ENCODE measurements around the gene ZRANB3. TPM values are rescaled to one million over a fixed set of nuclear protein-coding genes. Genes with fewer than 3 reads are reported as not detected.

The ZRANB3 gene
- total and polyA plus RNA-seq, 10 of the 15 experiments (the other 5 are each of a cell fraction or from before 2014, with no cell fraction given), result 5.6 to 11.4 (median 9.9) TPM

GRCh38 chr2:135555311-135555710 lies 24.3 kb upstream of the ZRANB3 start (continued):
- TF ChIP-seq PML (IDR thresholded peaks at IDR 0.05; ENCODE audit: low read length) (no peak), DPF2 (IDR thresholded peaks at IDR 0.05) (no peak), BRCA1 (IDR thresholded peaks at IDR 0.05; ENCODE audit: low read depth, low read length) (no peak)
- TF ChIP-seq, protein P1, sequence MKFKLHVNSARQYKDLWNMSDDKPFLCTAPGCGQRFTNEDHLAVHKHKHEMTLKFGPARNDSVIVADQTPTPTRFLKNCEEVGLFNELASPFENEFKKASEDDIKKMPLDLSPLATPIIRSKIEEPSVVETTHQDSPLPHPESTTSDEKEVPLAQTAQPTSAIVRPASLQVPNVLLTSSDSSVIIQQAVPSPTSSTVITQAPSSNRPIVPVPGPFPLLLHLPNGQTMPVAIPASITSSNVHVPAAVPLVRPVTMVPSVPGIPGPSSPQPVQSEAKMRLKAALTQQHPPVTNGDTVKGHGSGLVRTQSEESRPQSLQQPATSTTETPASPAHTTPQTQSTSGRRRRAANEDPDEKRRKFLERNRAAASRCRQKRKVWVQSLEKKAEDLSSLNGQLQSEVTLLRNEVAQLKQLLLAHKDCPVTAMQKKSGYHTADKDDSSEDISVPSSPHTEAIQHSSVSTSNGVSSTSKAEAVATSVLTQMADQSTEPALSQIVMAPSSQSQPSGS (IDR thresholded peaks at IDR 0.05; ENCODE audit: low read length), result no peak
- TF ChIP-seq, protein P2, sequence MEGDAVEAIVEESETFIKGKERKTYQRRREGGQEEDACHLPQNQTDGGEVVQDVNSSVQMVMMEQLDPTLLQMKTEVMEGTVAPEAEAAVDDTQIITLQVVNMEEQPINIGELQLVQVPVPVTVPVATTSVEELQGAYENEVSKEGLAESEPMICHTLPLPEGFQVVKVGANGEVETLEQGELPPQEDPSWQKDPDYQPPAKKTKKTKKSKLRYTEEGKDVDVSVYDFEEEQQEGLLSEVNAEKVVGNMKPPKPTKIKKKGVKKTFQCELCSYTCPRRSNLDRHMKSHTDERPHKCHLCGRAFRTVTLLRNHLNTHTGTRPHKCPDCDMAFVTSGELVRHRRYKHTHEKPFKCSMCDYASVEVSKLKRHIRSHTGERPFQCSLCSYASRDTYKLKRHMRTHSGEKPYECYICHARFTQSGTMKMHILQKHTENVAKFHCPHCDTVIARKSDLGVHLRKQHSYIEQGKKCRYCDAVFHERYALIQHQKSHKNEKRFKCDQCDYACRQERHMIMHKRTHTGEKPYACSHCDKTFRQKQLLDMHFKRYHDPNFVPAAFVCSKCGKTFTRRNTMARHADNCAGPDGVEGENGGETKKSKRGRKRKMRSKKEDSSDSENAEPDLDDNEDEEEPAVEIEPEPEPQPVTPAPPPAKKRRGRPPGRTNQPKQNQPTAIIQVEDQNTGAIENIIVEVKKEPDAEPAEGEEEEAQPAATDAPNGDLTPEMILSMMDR (IDR thresholded peaks at IDR 0.05 in 2 of 3, conservative IDR thresholded peaks at IDR 0.05 in 1 of 3; ENCODE audit: control insufficient read depth in 2 of 3, extremely low read depth in 1 of 3, insufficient read depth in 1 of 3, low read depth in 3 of 3, low read length in 3 of 3), result no peak

DNA sequence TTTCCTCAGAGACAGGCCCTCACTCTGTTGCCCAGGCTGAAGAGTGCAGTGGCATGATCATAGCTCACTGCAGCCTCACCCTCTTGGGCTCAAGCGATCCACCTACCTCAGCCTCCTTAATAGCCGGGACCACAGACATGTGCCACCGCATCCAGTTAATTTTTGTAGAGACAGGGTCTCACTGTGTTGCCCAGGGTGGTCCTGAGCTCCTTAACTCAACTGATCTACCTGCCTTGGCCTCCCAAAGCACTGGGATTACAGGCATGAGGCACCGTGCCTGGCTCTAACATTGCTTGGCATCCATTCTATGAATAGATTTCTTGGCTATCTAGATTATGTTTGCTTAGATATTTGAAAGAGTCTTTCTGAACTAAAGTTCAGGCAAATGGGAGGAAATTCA lies 21.9 kb upstream of the ZRANB3 start:
- no peak overlapping the region for H3K9ac ChIP-seq (ENCODE audit: control insufficient read depth, insufficient read depth, low read length)
- DNase-seq (ENCODE audit: low read depth, low spot score) (no peak), ATAC-seq (no peak), FAIRE-seq (no peak)
- H3K4me3 ChIP-seq, result no peak overlapping the region
- intact Hi-C loops (cut with micrococcal nuclease; ENCODE audit: unreplicated experiment) (no loop called here), in situ Hi-C loops (cut with MboI) (no loop called here)
- ChIA-PET RAD21 (ENCODE audit: unreplicated experiment) (no interaction called here), POLR2A (interaction anchor here (0.7 kb wide), 1 partner anchor 270 kb away, joined by 3 read pairs; no protein-coding TSS in a partner anchor), SMC1A (ENCODE audit: uncharacterized antibody, unreplicated experiment) (interaction anchor here (1.5 kb wide), 1 partner anchor 19 kb away, joined by 6 read pairs; no protein-coding TSS in a partner anchor), CTCF (interaction anchor here (1.5 kb wide), 1 partner anchor 501 kb away, joined by 4 read pairs; the partner anchor contains the start of gene RAB3GAP1)
- H2AFZ ChIP-seq (ENCODE audit: control insufficient read depth, low read depth, low read length), result no peak overlapping the region
- no peaks in the 10 kb centered on the region for H3K27me3 ChIP-seq (replicated peaks in 1 of 2; ENCODE audit: control insufficient read depth in 2 of 2, insufficient read depth in 2 of 2, low read length in 1 of 2)
- H3K79me2 ChIP-seq (ENCODE audit: control insufficient read depth, insufficient read depth, low read length), result peaks cover 31% of the 10 kb centered on the region
- H3K4me2 ChIP-seq (ENCODE audit: control insufficient read depth, insufficient read depth), result no peak overlapping the region
- 100% methylated on average over 4 of the region's 4 CpGs for WGBS (ENCODE audit: insufficient coverage, insufficient replicate concordance, low lambda C conversion rate, missing lambda C conversion rate)
- H3K36me3 ChIP-seq (ENCODE audit: control insufficient read depth in 2 of 2, insufficient read depth in 2 of 2, low read length in 1 of 2), result 0 out of 4 replicates have a peak, but pooled peaks cover 0 to 2% of the 10 kb centered on the region in 2 experiments
- no TSS peak for BruUV-seq (replicated peaks)
- H3K4me1 ChIP-seq (ENCODE audit: control insufficient read depth, insufficient read depth, low read length), result no peaks in the 10 kb centered on the region
- no peaks in the 10 kb centered on the region for H4K20me1 ChIP-seq (ENCODE audit: control insufficient read depth, insufficient read depth)
- no peaks in the 10 kb centered on the region; the same call in 2 of the 3 replicates for H3K9me3 ChIP-seq (replicated peaks; ENCODE audit: control insufficient read depth, insufficient read depth, low read length)
- no peak overlapping the region for H3K27ac ChIP-seq (ENCODE audit: control insufficient read depth, insufficient read depth)
- TF ChIP-seq JUND (IDR thresholded peaks at IDR 0.05; ENCODE audit: low read depth, low read length) (no peak), IRF3 (IDR thresholded peaks at IDR 0.05) (no peak), EGR1 (IDR thresholded peaks at IDR 0.05; ENCODE audit: borderline replicate concordance in 1 of 2, low read depth in 2 of 2, low read length in 2 of 2) (no peak), NFIC (IDR thresholded peaks at IDR 0.05; ENCODE audit: low read depth, low read length) (no peak), SUPT20H (IDR thresholded peaks at IDR 0.05; ENCODE audit: borderline replicate concordance, control insufficient read depth, low read depth, low read length) (no peak), YBX1 (IDR thresholded peaks at IDR 0.05) (no peak), SRF (IDR thresholded peaks at IDR 0.05; ENCODE audit: low read depth in 2 of 2, low read length in 2 of 2) (no peak), TARDBP (IDR thresholded peaks at IDR 0.05; ENCODE audit: borderline replicate concordance) (no peak)
- TF ChIP-seq, protein P3, sequence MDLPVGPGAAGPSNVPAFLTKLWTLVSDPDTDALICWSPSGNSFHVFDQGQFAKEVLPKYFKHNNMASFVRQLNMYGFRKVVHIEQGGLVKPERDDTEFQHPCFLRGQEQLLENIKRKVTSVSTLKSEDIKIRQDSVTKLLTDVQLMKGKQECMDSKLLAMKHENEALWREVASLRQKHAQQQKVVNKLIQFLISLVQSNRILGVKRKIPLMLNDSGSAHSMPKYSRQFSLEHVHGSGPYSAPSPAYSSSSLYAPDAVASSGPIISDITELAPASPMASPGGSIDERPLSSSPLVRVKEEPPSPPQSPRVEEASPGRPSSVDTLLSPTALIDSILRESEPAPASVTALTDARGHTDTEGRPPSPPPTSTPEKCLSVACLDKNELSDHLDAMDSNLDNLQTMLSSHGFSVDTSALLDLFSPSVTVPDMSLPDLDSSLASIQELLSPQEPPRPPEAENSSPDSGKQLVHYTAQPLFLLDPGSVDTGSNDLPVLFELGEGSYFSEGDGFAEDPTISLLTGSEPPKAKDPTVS (IDR thresholded peaks at IDR 0.05; ENCODE audit: low read depth, low read length), result no peak
- TF ChIP-seq, protein P4, sequence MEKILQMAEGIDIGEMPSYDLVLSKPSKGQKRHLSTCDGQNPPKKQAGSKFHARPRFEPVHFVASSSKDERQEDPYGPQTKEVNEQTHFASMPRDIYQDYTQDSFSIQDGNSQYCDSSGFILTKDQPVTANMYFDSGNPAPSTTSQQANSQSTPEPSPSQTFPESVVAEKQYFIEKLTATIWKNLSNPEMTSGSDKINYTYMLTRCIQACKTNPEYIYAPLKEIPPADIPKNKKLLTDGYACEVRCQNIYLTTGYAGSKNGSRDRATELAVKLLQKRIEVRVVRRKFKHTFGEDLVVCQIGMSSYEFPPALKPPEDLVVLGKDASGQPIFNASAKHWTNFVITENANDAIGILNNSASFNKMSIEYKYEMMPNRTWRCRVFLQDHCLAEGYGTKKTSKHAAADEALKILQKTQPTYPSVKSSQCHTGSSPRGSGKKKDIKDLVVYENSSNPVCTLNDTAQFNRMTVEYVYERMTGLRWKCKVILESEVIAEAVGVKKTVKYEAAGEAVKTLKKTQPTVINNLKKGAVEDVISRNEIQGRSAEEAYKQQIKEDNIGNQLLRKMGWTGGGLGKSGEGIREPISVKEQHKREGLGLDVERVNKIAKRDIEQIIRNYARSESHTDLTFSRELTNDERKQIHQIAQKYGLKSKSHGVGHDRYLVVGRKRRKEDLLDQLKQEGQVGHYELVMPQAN (conservative IDR thresholded peaks at IDR 0.05), result no peak

Measured in GM12878 (cell line).